Neuronal stem cell (in vitro differentiated cells): ENCODE data around the gene SLC25A26.

ENCODE experiments used
- DNase-seq: peaks from one replicate; pipeline ENCODE4 v3.0.0-alpha.2; 2013; ENCODE audit warnings: low spot score
- H2AFZ ChIP-seq: one replicate; pipeline ENCODE4 v1.6.1; 2013; ENCODE audit warnings: mild to moderate bottlenecking, low read length, inconsistent platforms
- H2AK5ac ChIP-seq: 2 replicates; pipeline ENCODE4 v1.6.1; 2013; ENCODE audit warnings: low read depth, mild to moderate bottlenecking, inconsistent platforms, low read length, moderate library complexity, mixed read lengths
- H2BK120ac ChIP-seq: 2 replicates; pipeline ENCODE4 v1.6.1; 2013; ENCODE audit warnings: low read depth, mild to moderate bottlenecking, inconsistent platforms, low read length, moderate library complexity, mixed read lengths
- H2BK12ac ChIP-seq: one replicate; pipeline ENCODE4 v1.6.1; 2013; ENCODE audit warnings: low read length, inconsistent platforms
- H2BK15ac ChIP-seq: 2 replicates; pipeline ENCODE4 v1.6.1; 2013; ENCODE audit warnings: mild to moderate bottlenecking, low read length, inconsistent platforms, mixed read lengths
- H2BK5ac ChIP-seq: one replicate; pipeline ENCODE4 v1.6.1; 2013; ENCODE audit warnings: inconsistent platforms, mild to moderate bottlenecking, low read length, moderate library complexity
- H3K14ac ChIP-seq: one replicate; pipeline ENCODE4 v1.6.1; 2013; ENCODE audit warnings: low read length, inconsistent platforms
- H3K18ac ChIP-seq: 2 replicates; pipeline ENCODE4 v1.6.1; 2013; ENCODE audit warnings: low read length, inconsistent platforms
- H3K23ac ChIP-seq: 2 replicates; pipeline ENCODE4 v1.6.1; 2013; ENCODE audit warnings: low read depth, mild to moderate bottlenecking, mixed read lengths, low read length, inconsistent platforms; ENCODE audit not compliant: poor library complexity
- H3K27ac ChIP-seq: replicated peaks from 3 replicates; pipeline ENCODE4 v1.5.1; 2013; ENCODE audit warnings: low read length, inconsistent platforms
- H3K27me3 ChIP-seq, 3 experiments: 2 replicates each; pipeline ENCODE4 v1.6.1; 2013; ENCODE audit warnings: low read length in 3 of 3, mild to moderate bottlenecking in 2 of 3, inconsistent platforms in 1 of 3, low read depth in 1 of 3, mixed read lengths in 1 of 3, moderate library complexity in 1 of 3; ENCODE audit not compliant: control insufficient read depth in 3 of 3, insufficient read depth in 3 of 3
- H3K36me3 ChIP-seq, 2 donors: replicated peaks in 1 of 2; 2 replicates each; pipeline ENCODE4 v1.6.1; 2013; ENCODE audit warnings: low read length in 2 of 2; ENCODE audit not compliant: control insufficient read depth in 2 of 2, insufficient read depth in 2 of 2
- H3K4ac ChIP-seq: 2 replicates; pipeline ENCODE4 v1.6.1; 2013; ENCODE audit warnings: inconsistent platforms, mild to moderate bottlenecking, low read length, moderate library complexity
- H3K4me1 ChIP-seq, 2 donors: 1 replicate in 1 of 2; 2 replicates in 1 of 2; pipeline ENCODE4 v1.6.1; 2013; ENCODE audit warnings: low read length in 2 of 2, low read depth in 1 of 2; ENCODE audit not compliant: control insufficient read depth in 2 of 2, insufficient read depth in 1 of 2
- H3K4me2 ChIP-seq: one replicate; pipeline ENCODE4 v1.6.1; 2013; ENCODE audit warnings: mild to moderate bottlenecking, low read length, inconsistent platforms; ENCODE audit not compliant: insufficient read depth, poor library complexity, severe bottlenecking
- H3K4me3 ChIP-seq, 2 donors: 2 replicates each; pipeline ENCODE4 v1.5.1; 2013; ENCODE audit warnings: low read length in 2 of 2, mild to moderate bottlenecking in 2 of 2, inconsistent platforms in 1 of 2, moderate library complexity in 1 of 2
- H3K79me1 ChIP-seq: one replicate; pipeline ENCODE4 v1.6.1; 2013; ENCODE audit warnings: low read depth, mild to moderate bottlenecking, inconsistent platforms, low read length, moderate library complexity
- H3K9ac ChIP-seq: one replicate; pipeline ENCODE4 v1.6.1; 2013; ENCODE audit warnings: mild to moderate bottlenecking, low read depth, low read length, inconsistent platforms; ENCODE audit not compliant: poor library complexity
- H3K9me3 ChIP-seq, 2 donors: replicated peaks in 1 of 2; 2 replicates each; pipeline versions ENCODE3 to v1.6.1; 2013; ENCODE audit warnings: low read length in 2 of 2, mild to moderate bottlenecking in 2 of 2, inconsistent platforms in 1 of 2, low read depth in 1 of 2, mixed read lengths in 1 of 2, moderate library complexity in 1 of 2; ENCODE audit not compliant: control insufficient read depth in 2 of 2, insufficient read depth in 1 of 2
- H4K8ac ChIP-seq: one replicate; pipeline ENCODE4 v1.6.1; 2013; ENCODE audit warnings: low read depth, mild to moderate bottlenecking, inconsistent platforms, low read length, moderate library complexity
- H4K91ac ChIP-seq: one replicate; pipeline ENCODE4 v1.6.1; 2013; ENCODE audit warnings: low read length, low read depth, mild to moderate bottlenecking, inconsistent platforms; ENCODE audit not compliant: poor library complexity
- WGBS, 2 donors: extraction: QIAGEN DNeasy Blood & Tissue Kit; methylation state at CpG; one replicate each; pipeline ENCODE4 v1.1.7; 2013; ENCODE audit warnings: missing lambda C conversion rate in 2 of 2, mixed read lengths in 1 of 2; ENCODE audit not compliant: insufficient read length in 2 of 2, insufficient replicate concordance in 1 of 2; ENCODE audit errors: extremely low coverage in 2 of 2; 5-methylcytosine and 5-hydroxymethylcytosine counted together

SLC25A26 gene

DNA sequence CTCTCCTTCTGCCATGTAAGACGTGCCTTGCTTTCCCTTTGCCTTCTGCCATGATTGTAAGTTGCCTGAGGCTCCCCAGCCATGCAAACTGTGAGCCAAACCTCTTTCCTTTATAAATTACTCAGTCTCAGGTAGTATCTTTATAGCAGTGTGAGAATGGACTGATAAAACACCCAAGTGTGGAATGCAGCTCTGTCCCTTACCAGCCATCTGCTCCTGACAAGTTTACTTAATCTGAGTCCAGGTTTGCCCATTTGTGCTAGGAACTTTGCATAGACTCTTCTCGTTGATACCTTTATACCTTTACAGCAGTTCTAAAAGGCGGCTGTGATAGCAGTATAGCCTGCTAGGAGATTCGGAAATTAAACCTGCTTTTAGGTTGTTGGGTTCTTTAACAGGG is 48.1 kb downstream of the SLC25A26 start:
- H2AK5ac ChIP-seq = no peak overlapping the region
- H2BK5ac ChIP-seq = no peak overlapping the region
- WGBS, 2 donors = no CpG with 5 or more reads among the region's 4 CpGs
- H3K4me3 ChIP-seq = no peak overlapping the region
- no peak overlapping the region for H3K14ac ChIP-seq
- DNase-seq = no peak
- no peak overlapping the region for H4K91ac ChIP-seq
- H3K23ac ChIP-seq = no peak overlapping the region
- no peak overlapping the region for H2BK12ac ChIP-seq
- H3K9ac ChIP-seq = no peak overlapping the region
- no peak overlapping the region for H3K4me2 ChIP-seq
- H3K27ac ChIP-seq = no peak overlapping the region
- H3K79me1 ChIP-seq = no peaks in the 10 kb centered on the region
- no peak overlapping the region for H2AFZ ChIP-seq
- no peaks in the 10 kb centered on the region for H3K27me3 ChIP-seq
- no peaks in the 10 kb centered on the region for H3K4me1 ChIP-seq
- H3K36me3 ChIP-seq = peaks cover 0 to 3% of the 10 kb centered on the region in 2 donors
- H2BK120ac ChIP-seq = no peak overlapping the region
- no peak overlapping the region for H4K8ac ChIP-seq
- H3K18ac ChIP-seq = no peak overlapping the region
- no peaks in the 10 kb centered on the region for H3K9me3 ChIP-seq
- no peak overlapping the region for H2BK15ac ChIP-seq
- no peak overlapping the region for H3K4ac ChIP-seq

- Histone ChIP-seq H3K23ac (no peak overlapping the region), H3K4me2 (no peak overlapping the region), H3K79me1 (no peaks in the 10 kb centered on the region), H2AFZ (no peak overlapping the region), H2AK5ac (no peak overlapping the region), H3K36me3 (no peaks in the 10 kb centered on the region), H2BK5ac (no peak overlapping the region), H2BK12ac (no peak overlapping the region), H3K4me3 (no peak overlapping the region), H3K4ac (no peak overlapping the region), H4K8ac (no peak overlapping the region), H3K14ac (no peak overlapping the region), H3K18ac (no peak overlapping the region), H2BK120ac (no peak overlapping the region), H2BK15ac (no peak overlapping the region), H3K9ac (no peak overlapping the region), H3K9me3 (no peaks in the 10 kb centered on the region), H3K27me3 (no peaks in the 10 kb centered on the region), H3K4me1 (no peaks in the 10 kb centered on the region), H4K91ac (no peak overlapping the region), H3K27ac (no peak overlapping the region)
- no CpG with 5 or more reads among the region's 1 CpG for WGBS, 2 donors
- DNase-seq = no peak
Observed at GRCh38 chr3:66269411-66269810, 48.6 kb downstream of the SLC25A26 start.

DNA sequence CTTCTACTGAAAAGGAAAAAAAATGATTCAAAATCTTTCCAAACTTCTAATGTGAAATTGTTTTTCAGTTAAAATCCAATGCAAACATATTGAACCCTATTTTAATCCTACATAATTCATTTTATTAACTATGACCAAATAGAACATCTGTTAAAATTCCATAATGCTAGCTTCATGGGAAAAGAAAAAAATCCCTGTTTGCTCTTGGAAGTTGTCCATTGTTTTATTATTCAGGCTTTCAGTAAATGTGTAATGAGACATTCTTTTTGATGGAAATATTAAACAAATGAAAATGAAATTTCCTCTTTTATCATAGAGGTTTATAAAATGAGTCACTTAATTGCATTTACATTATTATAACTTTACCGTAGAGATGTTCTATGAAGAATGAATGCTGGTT is 49.5 kb downstream of the SLC25A26 start:
- Histone ChIP-seq H3K4ac (no peak overlapping the region), H2BK15ac (no peak overlapping the region), H3K9ac (no peak overlapping the region), H3K79me1 (no peaks in the 10 kb centered on the region), H3K14ac (no peak overlapping the region), H3K27ac (no peak overlapping the region), H2BK12ac (no peak overlapping the region), H3K36me3 (no peaks in the 10 kb centered on the region), H2BK5ac (no peak overlapping the region), H3K4me1 (no peaks in the 10 kb centered on the region), H2AFZ (no peak overlapping the region), H3K27me3 (no peaks in the 10 kb centered on the region), H2AK5ac (no peak overlapping the region), H3K9me3 (no peaks in the 10 kb centered on the region), H3K23ac (no peak overlapping the region), H2BK120ac (no peak overlapping the region), H3K4me3 (no peak overlapping the region), H4K8ac (no peak overlapping the region), H4K91ac (no peak overlapping the region), H3K4me2 (no peak overlapping the region), H3K18ac (no peak overlapping the region)
- WGBS, 2 donors = no CpG with 5 or more reads among the region's 1 CpG
- DNase-seq = no peak

DNA sequence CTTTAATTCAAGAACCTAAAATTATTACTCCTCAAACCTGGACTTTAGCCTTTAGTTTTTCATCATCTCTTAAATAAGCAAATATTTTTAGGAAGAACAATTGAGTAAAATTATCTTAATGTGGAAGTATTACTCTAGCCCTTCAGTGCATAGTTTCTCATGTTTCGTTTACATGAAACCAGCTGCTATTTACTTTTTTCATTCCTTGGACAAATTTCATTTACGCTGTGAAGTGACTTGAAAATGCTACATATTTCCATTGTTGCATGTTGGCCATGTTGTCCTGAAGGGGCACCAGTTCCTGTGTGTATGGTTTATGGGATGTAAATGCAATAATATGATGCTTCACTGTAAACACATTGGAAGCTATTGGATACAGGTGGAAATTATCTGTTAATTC is 49.9 kb downstream of the SLC25A26 start:
- no peaks in the 10 kb centered on the region for H3K4me1 ChIP-seq
- no peak overlapping the region for H2BK12ac ChIP-seq
- H3K9me3 ChIP-seq = no peaks in the 10 kb centered on the region
- no peak overlapping the region for H3K9ac ChIP-seq
- H3K23ac ChIP-seq = no peak overlapping the region
- no peaks in the 10 kb centered on the region for H3K27me3 ChIP-seq
- H2AFZ ChIP-seq = no peak overlapping the region
- no peak overlapping the region for H4K91ac ChIP-seq
- H2BK5ac ChIP-seq = no peak overlapping the region
- H3K4me2 ChIP-seq = no peak overlapping the region
- no peak for DNase-seq
- no peak overlapping the region for H2BK120ac ChIP-seq
- no CpG with 5 or more reads among the region's 2 CpGs for WGBS, 2 donors
- H4K8ac ChIP-seq = no peak overlapping the region
- no peak overlapping the region for H3K18ac ChIP-seq
- H3K4ac ChIP-seq = no peak overlapping the region
- no peak overlapping the region for H2AK5ac ChIP-seq
- no peak overlapping the region for H2BK15ac ChIP-seq
- no peak overlapping the region for H3K14ac ChIP-seq
- H3K36me3 ChIP-seq = no peaks in the 10 kb centered on the region
- H3K79me1 ChIP-seq = no peaks in the 10 kb centered on the region
- no peak overlapping the region for H3K4me3 ChIP-seq
- no peak overlapping the region for H3K27ac ChIP-seq
